Karpas-422 (cell line): Measurements from ENCODE around the gene RANBP3. TPM values are rescaled to one million over a fixed set of nuclear protein-coding genes. Genes with fewer than 3 reads are reported as not detected.
A peak's percentile ranks its signal among the peaks of the same experiment; 100 is the strongest.

Source experiments
- DNase-seq: peaks from one replicate; pipeline ENCODE4 v3.0.0-alpha.2; 2015
- H2AFZ ChIP-seq: fragments of 200-600 bp; sonication (generic); 2 replicates; pipeline ENCODE4 v1.6.1; 2014; ENCODE audit warnings: antibody characterized with exemption, low read length, mixed read lengths
- H3K27ac ChIP-seq: fragments of 200-600 bp; sonication (generic); 2 replicates; pipeline ENCODE4 v1.5.1; 2014; ENCODE audit warnings: mild to moderate bottlenecking, low read length, moderate library complexity
- H3K27me3 ChIP-seq: fragments of 200-600 bp; sonication (generic); 2 replicates; pipeline ENCODE4 v1.6.1; 2014; ENCODE audit warnings: low read length, mixed read lengths
- H3K36me3 ChIP-seq: fragments of 200-600 bp; sonication (generic); 2 replicates; pipeline ENCODE4 v1.6.1; 2014; ENCODE audit warnings: low read length, mixed read lengths; ENCODE audit not compliant: insufficient read depth
- H3K4me1 ChIP-seq: fragments of 200-600 bp; sonication (generic); 2 replicates; pipeline ENCODE4 v1.6.1; 2014; ENCODE audit warnings: mild to moderate bottlenecking, low read length, mixed read lengths
- H3K4me2 ChIP-seq: fragments of 200-600 bp; sonication (generic); 2 replicates; pipeline ENCODE4 v1.6.1; 2014; ENCODE audit warnings: low read length, low read depth, mild to moderate bottlenecking; ENCODE audit not compliant: poor library complexity, severe bottlenecking
- H3K4me3 ChIP-seq: fragments of 200-600 bp; sonication (generic); 2 replicates; pipeline ENCODE4 v1.5.1; 2014; ENCODE audit warnings: mild to moderate bottlenecking, antibody characterized with exemption, low read length, mixed read lengths
- H3K79me2 ChIP-seq: fragments of 200-600 bp; sonication (generic); 2 replicates; pipeline ENCODE4 v1.6.1; 2014; ENCODE audit warnings: mild to moderate bottlenecking, low read length, mixed read lengths
- H3K9ac ChIP-seq: fragments of 200-600 bp; sonication (generic); 2 replicates; pipeline ENCODE4 v1.6.0; 2014; ENCODE audit warnings: low read length
- H3K9me2 ChIP-seq: fragments of 200-600 bp; sonication (generic), shearing (Covaris generic); replicated peaks from 2 replicates; pipeline ENCODE4 v1.6.0; 2014; ENCODE audit warnings: mild to moderate bottlenecking, low read length, moderate library complexity; ENCODE audit not compliant: insufficient read depth
- H3K9me3 ChIP-seq: fragments of 300-700, 200-600 bp; sonication (generic); 2 replicates; pipeline ENCODE4 v1.6.1; 2014; ENCODE audit warnings: low read length, mixed read lengths
- H4K20me1 ChIP-seq: fragments of 200-600 bp; sonication (generic); 2 replicates; pipeline ENCODE4 v1.6.1; 2014; ENCODE audit warnings: mild to moderate bottlenecking, antibody characterized with exemption, low read length, low read depth; ENCODE audit not compliant: insufficient read depth
- total RNA-seq: library from RNA; depleted of rRNA; stranded (reverse); fragments of >200 nt; shearing (Covaris generic); gene quantifications from 2 replicates; pipeline ENCODE4 v1.2.3, GENCODE V29; 2014; ENCODE audit warnings: low replicate concordance

The RANBP3 gene
- total RNA-seq, 1 experiment from 2014 or later: 34.0 TPM

- H3K4me1 ChIP-seq: peaks cover 42% of the 10 kb centered on the region
- no peak overlapping the region for H2AFZ ChIP-seq
- no peaks in the 10 kb centered on the region for H3K9me3 ChIP-seq
- no peaks in the 10 kb centered on the region for H3K9me2 ChIP-seq
- H3K4me3 ChIP-seq: peak overlapping the region; percentile 78
- DNase-seq: no peak
- H3K4me2 ChIP-seq: peak overlapping the region; percentile 95
- H3K36me3 ChIP-seq: peaks cover 14% of the 10 kb centered on the region; the same call in 1 of the 2 replicates
- peaks cover 26% of the 10 kb centered on the region; the same call in 1 of the 2 replicates for H4K20me1 ChIP-seq
- H3K27me3 ChIP-seq: no peaks in the 10 kb centered on the region
- peaks cover 74% of the 10 kb centered on the region for H3K79me2 ChIP-seq
- H3K9ac ChIP-seq: peak overlapping the region; percentile 87
- no peak overlapping the region; the same call in 1 of the 2 replicates for H3K27ac ChIP-seq
These were observed 1.2 kb downstream of the RANBP3 start for GRCh38 chr19:5976768-5977167.

GRCh38 chr19:5975388-5975728 is 2.6 kb downstream of the RANBP3 start:
- no peak for DNase-seq
- Histone ChIP-seq H3K27ac (no peak overlapping the region), H3K36me3 (peaks cover 14% of the 10 kb centered on the region; the same call in 1 of the 2 replicates), H3K79me2 (peaks cover 88% of the 10 kb centered on the region), H3K4me2 (peak overlapping the region; percentile 95), H3K9me3 (no peaks in the 10 kb centered on the region), H3K9ac (peak overlapping the region; percentile 51; the same call in 1 of the 2 replicates), H4K20me1 (peaks cover 32% of the 10 kb centered on the region), H3K27me3 (no peaks in the 10 kb centered on the region), H3K4me1 (peaks cover 42% of the 10 kb centered on the region), H3K9me2 (no peaks in the 10 kb centered on the region), H3K4me3 (no peak overlapping the region; the same call in 1 of the 2 replicates), H2AFZ (no peak overlapping the region)

- Histone ChIP-seq H3K4me2 (peak overlapping the region; percentile 95), H3K27ac (no peak overlapping the region)
These were observed 3.1 kb downstream of the RANBP3 start for GRCh38 chr19:5974721-5975387.

GRCh38 chr19:5973867-5974635 is 3.9 kb downstream of the RANBP3 start:
- Histone ChIP-seq H2AFZ (no peak overlapping the region), H3K4me3 (no peak overlapping the region), H3K4me2 (no peak overlapping the region), H3K36me3 (peaks cover 14% of the 10 kb centered on the region; the same call in 1 of the 2 replicates), H4K20me1 (peaks cover 43% of the 10 kb centered on the region), H3K9me2 (no peaks in the 10 kb centered on the region), H3K9ac (no peak overlapping the region), H3K4me1 (peaks cover 48% of the 10 kb centered on the region), H3K27ac (no peak overlapping the region), H3K9me3 (no peaks in the 10 kb centered on the region), H3K27me3 (no peaks in the 10 kb centered on the region), H3K79me2 (peaks cover 97% of the 10 kb centered on the region)
- DNase-seq: no peak

More at GRCh38 chr19:5974721-5975387, 3.1 kb downstream of the RANBP3 start:
- Histone ChIP-seq H3K79me2 (peaks cover 93% of the 10 kb centered on the region), H3K9me2 (no peaks in the 10 kb centered on the region), H3K9me3 (no peaks in the 10 kb centered on the region), H3K27me3 (no peaks in the 10 kb centered on the region), H3K36me3 (peaks cover 14% of the 10 kb centered on the region; the same call in 1 of the 2 replicates), H2AFZ (no peak overlapping the region), H3K9ac (peak overlapping the region; percentile 51; the same call in 1 of the 2 replicates), H4K20me1 (peaks cover 36% of the 10 kb centered on the region), H3K4me1 (peaks cover 46% of the 10 kb centered on the region), H3K4me3 (no peak overlapping the region)
- no peak for DNase-seq

GRCh38 chr19:5973376-5973775 is 4.6 kb downstream of the RANBP3 start:
- H3K4me3 ChIP-seq: no peak overlapping the region
- H3K79me2 ChIP-seq: peaks cover 97% of the 10 kb centered on the region
- H3K4me1 ChIP-seq: peaks cover 48% of the 10 kb centered on the region
- H3K27ac ChIP-seq: no peak overlapping the region
- no peak overlapping the region for H3K9ac ChIP-seq
- H2AFZ ChIP-seq: no peak overlapping the region
- peaks cover 50% of the 10 kb centered on the region for H4K20me1 ChIP-seq
- H3K9me2 ChIP-seq: no peaks in the 10 kb centered on the region
- no peaks in the 10 kb centered on the region for H3K27me3 ChIP-seq
- no peaks in the 10 kb centered on the region for H3K9me3 ChIP-seq
- H3K4me2 ChIP-seq: no peak overlapping the region
- H3K36me3 ChIP-seq: peaks cover 14% of the 10 kb centered on the region; the same call in 1 of the 2 replicates
- no peak for DNase-seq

GRCh38 chr19:5972355-5972731 is 5.6 kb downstream of the RANBP3 start:
- Histone ChIP-seq H3K27ac (no peak overlapping the region), H3K4me1 (peaks cover 56% of the 10 kb centered on the region), H3K4me2 (no peak overlapping the region), H3K4me3 (no peak overlapping the region), H3K9me2 (no peaks in the 10 kb centered on the region), H3K36me3 (peaks cover 16% of the 10 kb centered on the region; the same call in 1 of the 2 replicates), H3K9me3 (no peaks in the 10 kb centered on the region), H3K9ac (no peak overlapping the region), H3K27me3 (no peaks in the 10 kb centered on the region), H3K79me2 (peaks cover 100% of the 10 kb centered on the region), H4K20me1 (peaks cover 56% of the 10 kb centered on the region), H2AFZ (no peak overlapping the region)
- DNase-seq: no peak

GRCh38 chr19:5971714-5972354 is 6.1 kb downstream of the RANBP3 start:
- no peak overlapping the region for H3K9ac ChIP-seq

GRCh38 chr19:5969476-5969875 is 8.5 kb downstream of the RANBP3 start:
- H4K20me1 ChIP-seq: peaks cover 75% of the 10 kb centered on the region

More at GRCh38 chr19:5971714-5972354, 6.1 kb downstream of the RANBP3 start:
- Histone ChIP-seq H4K20me1 (peaks cover 56% of the 10 kb centered on the region), H3K4me1 (peaks cover 55% of the 10 kb centered on the region), H3K4me3 (no peak overlapping the region), H3K79me2 (peaks cover 100% of the 10 kb centered on the region), H3K9me3 (no peaks in the 10 kb centered on the region), H3K9me2 (no peaks in the 10 kb centered on the region), H3K27ac (no peak overlapping the region), H3K36me3 (peaks cover 17% of the 10 kb centered on the region; the same call in 1 of the 2 replicates), H2AFZ (no peak overlapping the region), H3K27me3 (no peaks in the 10 kb centered on the region), H3K4me2 (no peak overlapping the region)
- no peak for DNase-seq

More at GRCh38 chr19:5969476-5969875, 8.5 kb downstream of the RANBP3 start:
- Histone ChIP-seq H3K79me2 (peaks cover 100% of the 10 kb centered on the region), H3K27me3 (no peaks in the 10 kb centered on the region), H3K9me3 (no peaks in the 10 kb centered on the region), H3K9ac (no peak overlapping the region), H2AFZ (no peak overlapping the region), H3K4me2 (no peak overlapping the region), H3K36me3 (peaks cover 11% of the 10 kb centered on the region; the same call in 1 of the 2 replicates), H3K9me2 (no peaks in the 10 kb centered on the region), H3K4me3 (no peak overlapping the region), H3K4me1 (peaks cover 31% of the 10 kb centered on the region), H3K27ac (no peak overlapping the region)
- DNase-seq: no peak
